RPMI7951 (cell line): ENCODE results near the gene ERCC1. TPM values are rescaled to one million over a fixed set of nuclear protein-coding genes. Genes with fewer than 3 reads are reported as not detected.

ENCODE experiments used
- DNase-seq: peaks from one replicate; pipeline ENCODE4 v3.0.0-alpha.2; 2012; ENCODE audit warnings: low read depth
- total RNA-seq: library from RNA; depleted of rRNA; stranded (reverse); fragments of >200 nt; shearing (Covaris generic); gene quantifications from 2 replicates; pipeline ENCODE4 v1.2.3, GENCODE V29; 2014

The ERCC1 gene
- total RNA-seq, 1 experiment from 2014 or later, result 138 TPM

GRCh38 chr19:45405435-45406225 lies 18.1 kb downstream of the ERCC1 start:
- DNase-seq, result peak; percentile 94

GRCh38 chr19:45404557-45405434 lies 18.9 kb downstream of the ERCC1 start, which contains the start of gene PPP1R13L:
Gene PPP1R13L (minus strand): TSS chr19:45405069. CDS start chr19:45398318, 6,751 bp downstream.
- peak; percentile 76 for DNase-seq

- no peak for DNase-seq
Measured at GRCh38 chr19:45403781-45404556, 19.7 kb downstream of the ERCC1 start.

- DNase-seq, result no peak
Measured at GRCh38 chr19:45403272-45403671, 20.4 kb downstream of the ERCC1 start.

- DNase-seq, result no peak
Measured at GRCh38 chr19:45402298-45403061, 21.2 kb downstream of the ERCC1 start.

GRCh38 chr19:45401815-45402214 lies 21.9 kb downstream of the ERCC1 start:
- DNase-seq, result no peak

GRCh38 chr19:45400192-45400591 lies 23.5 kb downstream of the ERCC1 start:
- no peak for DNase-seq

GRCh38 chr19:45395821-45396617 lies 27.7 kb downstream of the ERCC1 start:
- DNase-seq, result no peak

- DNase-seq, result no peak
Measured at GRCh38 chr19:45391871-45392665, 31.6 kb downstream of the ERCC1 start.

- no peak for DNase-seq
Measured at GRCh38 chr19:45391346-45391745, 32.4 kb downstream of the ERCC1 start.

- no peak for DNase-seq
Measured at GRCh38 chr19:45385392-45386221, 38.1 kb downstream of the ERCC1 start.

- no peak for DNase-seq
Measured at GRCh38 chr19:45382426-45382825, 41.3 kb downstream of the ERCC1 start.

GRCh38 chr19:45380107-45380506 lies 43.6 kb downstream of the ERCC1 start:
- no peak for DNase-seq

GRCh38 chr19:45376045-45376724 lies 47.5 kb downstream of the ERCC1 start:
- DNase-seq, result peak; percentile 94

- DNase-seq, result peak; percentile 99
Measured at GRCh38 chr19:45370410-45371204, 53.1 kb downstream of the ERCC1 start, which contains the start of gene ERCC2. Gene ERCC2 (minus strand): TSS chr19:45370573. CDS start chr19:45370540, 33 bp downstream.

GRCh38 chr19:45368737-45369340 lies 54.9 kb downstream of the ERCC1 start:
- no peak for DNase-seq

- no peak for DNase-seq
Measured at GRCh38 chr19:45368127-45368526, 55.6 kb downstream of the ERCC1 start.
